GM19035 (cell line): ENCODE data around the gene ABCA8.
"Not testable (repeated sequence)": the region's sequence is repeated elsewhere in the genome, so short reads cannot be mapped to it uniquely, and the experiment has no call there.

ENCODE experiments used
- ATAC-seq: cut with Tn5 transposase; IDR thresholded peaks from one replicate; pipeline ENCODE4 v1.9.1; 2021; ENCODE audit not compliant: unreplicated experiment

Gene ABCA8

DNA sequence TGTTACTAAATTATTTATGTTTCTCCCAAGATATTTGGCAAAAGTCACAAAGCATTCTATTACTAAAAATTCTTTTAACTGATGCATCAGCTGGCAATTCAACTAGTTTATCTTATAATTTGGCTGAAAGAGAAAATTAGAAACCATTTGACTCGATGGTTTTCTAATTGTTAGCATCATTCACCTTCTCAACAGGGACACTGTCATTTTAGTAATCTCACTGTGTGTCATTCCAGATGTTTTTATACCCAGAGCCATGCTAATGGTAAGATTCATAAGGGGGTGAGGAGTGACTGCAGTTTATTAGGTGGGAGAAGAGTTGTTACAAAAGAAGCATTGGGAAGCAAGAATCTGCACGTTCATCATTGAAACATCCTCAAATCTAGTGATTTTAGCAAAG is 124.9 kb downstream of the ABCA8 start:
- ATAC-seq = no peak

- no peak for ATAC-seq
Measured at GRCh38 chr17:68829211-68829610, 126.0 kb downstream of the ABCA8 start.

GRCh38 chr17:68824707-68825106 is 130.5 kb downstream of the ABCA8 start:
- ATAC-seq = no peak

GRCh38 chr17:68824185-68824584 is 131.0 kb downstream of the ABCA8 start:
- not testable (repeated sequence) for ATAC-seq

DNA sequence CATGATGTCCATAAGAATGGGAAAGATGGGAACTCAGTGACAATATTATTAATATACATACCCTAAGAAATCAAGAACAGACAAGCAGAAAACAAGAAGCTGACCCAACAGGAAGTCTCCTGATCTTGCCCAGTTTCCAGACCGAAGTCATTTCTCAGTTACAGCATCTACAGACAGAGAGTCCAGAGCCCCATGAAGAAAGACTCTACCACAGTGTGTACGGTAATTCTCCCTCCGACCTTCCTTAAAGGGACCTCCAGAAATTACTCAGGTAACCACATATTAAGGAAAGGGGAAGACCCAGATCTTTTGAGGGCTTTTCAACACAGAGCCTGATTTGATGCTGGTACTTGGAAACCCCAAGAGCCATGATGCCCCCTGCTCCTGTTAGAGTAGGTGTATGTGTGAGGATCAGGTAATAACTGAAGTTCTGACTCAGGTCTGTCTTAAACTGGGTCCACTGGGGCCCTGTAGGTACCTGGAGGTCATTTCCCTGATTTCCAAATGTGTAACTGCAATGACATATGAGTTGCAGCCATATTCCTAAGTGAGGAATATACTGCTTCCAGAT is 132.4 kb downstream of the ABCA8 start:
- ATAC-seq = no peak

DNA sequence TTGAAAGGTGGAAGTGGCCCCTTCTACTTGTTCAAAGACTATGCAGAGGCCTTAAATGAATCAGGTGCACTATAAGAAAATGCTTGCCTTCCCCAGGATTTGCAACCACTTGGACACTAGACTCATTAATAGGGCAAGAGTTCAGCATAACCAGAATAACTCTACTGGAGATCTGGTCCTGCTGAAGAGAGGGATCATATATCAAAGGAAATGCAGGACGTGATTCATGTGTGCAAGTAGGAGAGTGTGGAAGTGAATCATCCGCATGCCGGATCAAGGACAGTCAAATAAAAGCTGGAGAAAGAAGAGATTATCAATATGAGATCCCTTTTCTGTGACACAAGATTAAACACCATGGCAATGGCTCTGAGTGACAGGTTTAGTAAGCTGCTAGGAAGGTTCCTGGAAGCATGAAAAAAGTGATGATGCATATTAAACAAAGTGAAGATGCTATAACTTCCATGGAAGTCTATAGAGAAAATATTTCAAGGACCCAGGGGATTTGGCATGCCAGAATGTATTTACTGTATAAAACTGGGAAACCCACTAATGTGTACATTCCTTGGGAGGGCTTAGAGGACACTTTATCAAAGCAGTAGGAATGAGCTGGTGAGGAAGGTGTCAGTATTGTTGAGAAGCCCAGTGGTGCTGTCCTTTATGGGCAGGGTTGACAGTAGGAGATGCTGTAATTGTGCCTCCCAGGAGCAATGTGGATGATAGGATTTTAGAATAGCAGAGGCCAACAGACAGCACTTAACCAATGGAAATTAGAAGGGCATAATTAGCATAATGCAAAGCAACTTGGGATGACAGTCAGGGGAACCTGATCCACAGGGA is 133.1 kb downstream of the ABCA8 start:
- ATAC-seq = no peak

- ATAC-seq = no peak
Measured at GRCh38 chr17:68820825-68821481, 134.2 kb downstream of the ABCA8 start.

DNA sequence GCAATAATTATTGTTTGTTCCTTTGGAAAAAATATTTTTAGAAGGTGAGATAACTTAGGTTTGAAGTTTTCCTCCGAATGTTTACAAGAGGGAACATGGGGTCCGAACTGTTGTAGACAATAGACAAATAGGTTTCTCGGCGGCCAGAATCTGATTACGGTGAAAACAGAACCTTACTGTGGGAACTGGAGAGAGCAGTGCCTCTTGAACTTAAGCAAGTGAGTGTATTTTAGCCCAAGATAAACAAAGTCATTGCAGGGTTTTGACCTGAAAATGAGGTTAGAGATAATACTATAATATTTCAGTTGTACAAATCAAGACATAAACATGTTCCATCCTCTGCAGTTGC is 134.7 kb downstream of the ABCA8 start:
- ATAC-seq = no peak

- ATAC-seq = no peak
Measured at GRCh38 chr17:68819465-68819864, 135.7 kb downstream of the ABCA8 start.
